Endothelial cell of umbilical vein (primary cell): ENCODE results near the gene MRAP. TPM values are rescaled to one million over a fixed set of nuclear protein-coding genes. Genes with fewer than 3 reads are reported as not detected.

Experiments used
- BruUV-seq: library from RNA; stranded (reverse); fragments of 400-500 nt; replicated peaks from 2 replicates; lab custom pipeline; 2021; lab: Mats Ljungman, UMichigan
- CTCF ChIA-PET: fragments of 300-600, 350-600 bp; sonication (Branson Sonifier 250); formaldehyde crosslinking; loops from one replicate; lab custom pipeline; 2021; ENCODE audit warnings: antibody characterized with exemption, inconsistent platforms; lab: Charles Lee
- POLR2A ChIA-PET: fragments of 300-600, 350-600 bp; sonication (Branson Sonifier 250); formaldehyde crosslinking; loops from one replicate; lab custom pipeline; 2021; ENCODE audit warnings: antibody characterized with exemption, inconsistent platforms; lab: Charles Lee
- DNase-seq: peaks from one replicate; pipeline ENCODE4 v3.0.0-alpha.2; 2011; ENCODE audit warnings: low read depth, low spot score
- FAIRE-seq: peaks from 2 replicates; lab custom pipeline; 2011; peaks lifted over from hg19 to GRCh38; lab: Jason Lieb, UNC
- H2AFZ ChIP-seq: 2 replicates; pipeline ENCODE4 v1.6.0; 2012; ENCODE audit warnings: low read depth, low read length, control low read depth, inconsistent platforms
- H3K27ac ChIP-seq: 2 replicates; pipeline ENCODE4 v1.5.1; 2011; ENCODE audit warnings: low read depth, mild to moderate bottlenecking, control low read depth, low read length, moderate library complexity; ENCODE audit not compliant: insufficient read depth
- H3K27me3 ChIP-seq, 2 experiments: 2 replicates each; pipeline versions ENCODE4 v1.6.0 to v1.6.1; 2011; ENCODE audit warnings: low read length in 2 of 2, mixed read lengths in 1 of 2; ENCODE audit not compliant: control insufficient read depth in 2 of 2, insufficient read depth in 2 of 2
- H3K36me3 ChIP-seq, 2 experiments: 2 replicates in 1 of 2; 3 replicates in 1 of 2; pipeline ENCODE4 v1.5.1; 2011; ENCODE audit warnings: low read length in 2 of 2, mild to moderate bottlenecking in 1 of 2, moderate library complexity in 1 of 2; ENCODE audit not compliant: control insufficient read depth in 2 of 2, insufficient read depth in 2 of 2; ENCODE audit errors: extremely low read depth in 1 of 2
- H3K4me1 ChIP-seq: 3 replicates; pipeline ENCODE4 v1.5.1; 2011; ENCODE audit warnings: mild to moderate bottlenecking, low read length; ENCODE audit not compliant: control insufficient read depth, insufficient read depth; ENCODE audit errors: extremely low read depth
- H3K4me2 ChIP-seq: 2 replicates; pipeline ENCODE4 v1.6.1; 2011; ENCODE audit warnings: low read length, control low read depth, mixed read lengths; ENCODE audit not compliant: insufficient read depth
- H3K4me3 ChIP-seq, 3 experiments: fragments of 200-600 bp in 1 of 3; sonication (generic), shearing (Covaris generic) in 1 of 3; replicated peaks in 1 of 3; 2 replicates each; pipeline ENCODE4 v1.5.1; 2011 to 2016; ENCODE audit warnings: control low read depth in 3 of 3, low read length in 3 of 3, mild to moderate bottlenecking in 2 of 3, inconsistent platforms in 1 of 3, low read depth in 1 of 3, moderate library complexity in 1 of 3; ENCODE audit not compliant: insufficient read depth in 1 of 3
- H3K79me2 ChIP-seq: 2 replicates; pipeline ENCODE4 v1.6.0; 2012; ENCODE audit warnings: low read length, inconsistent platforms; ENCODE audit not compliant: control insufficient read depth, insufficient read depth
- H3K9ac ChIP-seq: replicated peaks from 2 replicates; pipeline ENCODE3; 2011; ENCODE audit warnings: low read length, control low read depth; ENCODE audit not compliant: insufficient read depth; ENCODE audit errors: extremely low read depth
- H3K9me1 ChIP-seq: replicated peaks from 3 replicates; pipeline ENCODE4 v1.6.0; 2011; ENCODE audit warnings: mild to moderate bottlenecking, low read length; ENCODE audit not compliant: control insufficient read depth, insufficient read depth; ENCODE audit errors: extremely low read depth
- H3K9me3 ChIP-seq: replicated peaks from 2 replicates; pipeline ENCODE4 v1.5.1; 2012; ENCODE audit warnings: low read length, inconsistent platforms; ENCODE audit not compliant: control insufficient read depth, insufficient read depth
- H4K20me1 ChIP-seq: replicated peaks from 2 replicates; pipeline ENCODE3; 2011; ENCODE audit warnings: mild to moderate bottlenecking, low read length; ENCODE audit not compliant: control insufficient read depth, insufficient read depth; ENCODE audit errors: extremely low read depth
- CTCF ChIP-seq, 2 donors: IDR thresholded peaks; 1 replicate in 1 of 2; 2 replicates in 1 of 2; pipeline ENCODE4 v1.5.1; 2011; ENCODE audit warnings: low read length in 2 of 2, mild to moderate bottlenecking in 2 of 2, moderate library complexity in 2 of 2, control low read depth in 1 of 2, inconsistent platforms in 1 of 2, low read depth in 1 of 2; ENCODE audit not compliant: insufficient read depth in 1 of 2; ENCODE audit errors: extremely low read depth in 1 of 2
- EZH2 ChIP-seq: IDR thresholded peaks from 2 replicates; pipeline ENCODE4 v1.6.1; 2012; ENCODE audit warnings: borderline replicate concordance, low read depth, mild to moderate bottlenecking, moderate library complexity, low read length, inconsistent platforms; ENCODE audit not compliant: severe bottlenecking
- FOS ChIP-seq: IDR thresholded peaks from 2 replicates; pipeline ENCODE4 v1.6.1; 2011; ENCODE audit warnings: mild to moderate bottlenecking, low read length, moderate library complexity, borderline replicate concordance; ENCODE audit not compliant: insufficient read depth
- JUN ChIP-seq: IDR thresholded peaks from 2 replicates; pipeline ENCODE4 v1.6.1; 2011; ENCODE audit warnings: borderline replicate concordance, low read depth; ENCODE audit not compliant: insufficient read length, insufficient read depth
- MAX ChIP-seq: IDR thresholded peaks from 2 replicates; pipeline ENCODE4 v1.6.1; 2011; ENCODE audit not compliant: insufficient read depth, insufficient read length
- MYC ChIP-seq: IDR thresholded peaks from one replicate; pipeline ENCODE4 v1.6.1; 2011; ENCODE audit warnings: mild to moderate bottlenecking, low read depth, low read length
- POLR2AphosphoS5 ChIP-seq: IDR thresholded peaks from 2 replicates; pipeline ENCODE4 v1.6.1; 2012; ENCODE audit warnings: low read depth, mild to moderate bottlenecking, control low read depth, low read length, moderate library complexity; ENCODE audit not compliant: insufficient read depth
- dilution Hi-C: fragments of 300-500 bp; cut with MboI; formaldehyde crosslinking; loops from one replicate; pipeline ENCODE4 v1.15.0; 2019; ENCODE audit warnings: low sequenced_read_pairs; ENCODE audit not compliant: extremely low pct_ligation_motif_present
- intact Hi-C: fragments of 100-400 bp; cut with micrococcal nuclease; formaldehyde crosslinking; loops from one replicate; pipeline ENCODE4 v1.10.0; 2022
- polyA plus RNA-seq, 4 experiments: library from polyadenylated mRNA; depleted of rRNA in 3 of 4; stranded (reverse) in 3 of 4; unstranded in 1 of 4; fragments of >200 nt; gene quantifications; 2 replicates each; pipeline versions ENCODE4 v1.2.1 to v1.2.3, GENCODE V29; 2011 to 2012; ENCODE audit warnings: missing spikeins in 1 of 4
- total RNA-seq: library from RNA; stranded (reverse); gene quantifications from 2 replicates; pipeline ENCODE4 v1.2.3, GENCODE V29; 2021

Gene MRAP
- total and polyA plus RNA-seq, 2 donors (not counting 3 experiments of a cell fraction or from before 2014, with no cell fraction given) = not detected

GRCh38 chr21:32304998-32305397, 6.3 kb downstream of the MRAP start:
- peaks cover 0 to 2% of the 10 kb centered on the region in 2 experiments for H3K36me3 ChIP-seq
- POLR2A ChIA-PET = no interaction called here
- H3K9me1 ChIP-seq = no peaks in the 10 kb centered on the region
- TF ChIP-seq JUN (no peak), EZH2 (no peak), POLR2AphosphoS5 (no peak), MAX (no peak)
- BruUV-seq = no TSS peak
- no peaks in the 10 kb centered on the region for H3K4me1 ChIP-seq
- no peak overlapping the region for H3K9ac ChIP-seq
- FAIRE-seq (no peak), DNase-seq (no peak)
- H4K20me1 ChIP-seq = no peaks in the 10 kb centered on the region
- no peaks in the 10 kb centered on the region for H3K9me3 ChIP-seq
- no peak overlapping the region for H3K4me2 ChIP-seq
- dilution Hi-C loops (no loop called here), intact Hi-C loops (loop anchor here (5.0 kb wide), 1 partner anchor 297 kb away; no protein-coding TSS in a partner anchor)
- no peak overlapping the region for H3K27ac ChIP-seq
- CTCF ChIA-PET = no interaction called here
- H3K79me2 ChIP-seq = no peaks in the 10 kb centered on the region
- no peak overlapping the region for H2AFZ ChIP-seq
- no peak overlapping the region for H3K4me3 ChIP-seq
- no peaks in the 10 kb centered on the region for H3K27me3 ChIP-seq

GRCh38 chr21:32306021-32306780, 7.5 kb downstream of the MRAP start:
- H3K79me2 ChIP-seq = no peaks in the 10 kb centered on the region
- ChIA-PET POLR2A (no interaction called here), CTCF (interaction anchor here (0.9 to 1.5 kb wide), 5 partner anchors 9 to 295 kb away, joined by 3 to 13 read pairs (median 4); no protein-coding TSS in a partner anchor)
- no peaks in the 10 kb centered on the region for H3K27me3 ChIP-seq
- no TSS peak for BruUV-seq
- no peak overlapping the region for H3K9ac ChIP-seq
- TF ChIP-seq MYC = no peak
- TF ChIP-seq FOS = no peak
- TF ChIP-seq CTCF (IDR thresholded peaks at IDR 0.05; ENCODE audit: extremely low read depth in 1 of 2, insufficient read depth in 1 of 2, low read depth in 1 of 2, low read length in 2 of 2) = peak; percentile 37 to 45
- H2AFZ ChIP-seq = no peak overlapping the region
- no peak overlapping the region for H3K27ac ChIP-seq
- H3K9me1 ChIP-seq = no peaks in the 10 kb centered on the region
- DNase-seq (peak; percentile 25), FAIRE-seq (no peak)
- H3K36me3 ChIP-seq = peaks cover 0 to 2% of the 10 kb centered on the region in 2 experiments
- no peak overlapping the region for H3K4me2 ChIP-seq
- H3K9me3 ChIP-seq = no peaks in the 10 kb centered on the region
- no peaks in the 10 kb centered on the region for H4K20me1 ChIP-seq
- intact Hi-C loops (loop anchor here (5.0 kb wide), 1 partner anchor 296 kb away; no protein-coding TSS in a partner anchor), dilution Hi-C loops (no loop called here)
- H3K4me3 ChIP-seq = no peak overlapping the region
- no peaks in the 10 kb centered on the region for H3K4me1 ChIP-seq
